ENCODE data around the gene GPC6.

DNA sequence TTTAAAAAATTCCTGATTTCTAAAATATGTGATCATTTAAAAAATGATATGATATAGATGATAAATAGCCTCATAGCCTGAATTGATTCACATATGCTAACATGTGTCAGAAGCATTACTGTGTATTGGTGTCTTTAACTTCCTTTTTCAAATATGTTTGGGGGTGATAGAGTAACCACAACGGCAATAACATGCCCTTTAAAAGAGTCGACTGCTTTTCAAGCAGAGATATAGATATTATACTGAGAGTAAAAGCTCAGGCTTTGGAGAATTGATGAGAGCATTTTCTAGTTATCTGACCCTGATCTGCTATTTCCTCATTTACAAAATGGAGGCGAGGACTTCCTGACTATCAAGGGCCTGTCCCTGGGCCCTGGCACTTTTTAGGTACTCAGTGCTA, 992.3 kb downstream of the GPC6 start:
- no peak for TF ChIP-seq PKNOX1 (IDR thresholded peaks at IDR 0.05)
- TF ChIP-seq, protein P1, sequence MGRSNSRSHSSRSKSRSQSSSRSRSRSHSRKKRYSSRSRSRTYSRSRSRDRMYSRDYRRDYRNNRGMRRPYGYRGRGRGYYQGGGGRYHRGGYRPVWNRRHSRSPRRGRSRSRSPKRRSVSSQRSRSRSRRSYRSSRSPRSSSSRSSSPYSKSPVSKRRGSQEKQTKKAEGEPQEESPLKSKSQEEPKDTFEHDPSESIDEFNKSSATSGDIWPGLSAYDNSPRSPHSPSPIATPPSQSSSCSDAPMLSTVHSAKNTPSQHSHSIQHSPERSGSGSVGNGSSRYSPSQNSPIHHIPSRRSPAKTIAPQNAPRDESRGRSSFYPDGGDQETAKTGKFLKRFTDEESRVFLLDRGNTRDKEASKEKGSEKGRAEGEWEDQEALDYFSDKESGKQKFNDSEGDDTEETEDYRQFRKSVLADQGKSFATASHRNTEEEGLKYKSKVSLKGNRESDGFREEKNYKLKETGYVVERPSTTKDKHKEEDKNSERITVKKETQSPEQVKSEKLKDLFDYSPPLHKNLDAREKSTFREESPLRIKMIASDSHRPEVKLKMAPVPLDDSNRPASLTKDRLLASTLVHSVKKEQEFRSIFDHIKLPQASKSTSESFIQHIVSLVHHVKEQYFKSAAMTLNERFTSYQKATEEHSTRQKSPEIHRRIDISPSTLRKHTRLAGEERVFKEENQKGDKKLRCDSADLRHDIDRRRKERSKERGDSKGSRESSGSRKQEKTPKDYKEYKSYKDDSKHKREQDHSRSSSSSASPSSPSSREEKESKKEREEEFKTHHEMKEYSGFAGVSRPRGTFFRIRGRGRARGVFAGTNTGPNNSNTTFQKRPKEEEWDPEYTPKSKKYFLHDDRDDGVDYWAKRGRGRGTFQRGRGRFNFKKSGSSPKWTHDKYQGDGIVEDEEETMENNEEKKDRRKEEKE (IDR thresholded peaks at IDR 0.05; ENCODE audit: borderline replicate concordance in 1 of 2, control insufficient read depth in 1 of 2, low read depth in 2 of 2, low read length in 1 of 2), result no peak
- no peak for TF ChIP-seq NR3C1 (CRISPR knock-in tag; IDR thresholded peaks at IDR 0.05)
- TF ChIP-seq RCOR1 (IDR thresholded peaks at IDR 0.05; ENCODE audit: borderline replicate concordance in 1 of 2, low read depth in 2 of 2, low read length in 2 of 2), result no peak
- no peak for TF ChIP-seq ETS1 (conservative IDR thresholded peaks at IDR 0.05; ENCODE audit: control insufficient read depth, low read depth, low read length)
- TF ChIP-seq TAF1 (IDR thresholded peaks at IDR 0.05; ENCODE audit: control insufficient read depth, extremely low read depth, insufficient read depth, low read length, severe bottlenecking), result no peak
